Nephron (organoid): ENCODE results near the gene TUT4.

Experiments used
- H3K27ac Mint-ChIP-seq, 3 experiments: 2 replicates each; pipeline ENCODE4 v1.8.0; 2020; ENCODE audit warnings: mixed read lengths in 3 of 3, mild to moderate bottlenecking in 2 of 3, moderate library complexity in 1 of 3
- H3K27me3 Mint-ChIP-seq: 2 replicates; pipeline ENCODE4 v1.8.0; 2021; ENCODE audit warnings: low read depth, mild to moderate bottlenecking, moderate library complexity, mixed read lengths
- H3K36me3 Mint-ChIP-seq: 2 replicates; pipeline ENCODE4 v1.8.0; 2020; ENCODE audit warnings: low read depth, mixed read lengths
- H3K4me1 Mint-ChIP-seq: 2 replicates; pipeline ENCODE4 v1.8.0; 2020; ENCODE audit warnings: mixed read lengths
- H3K4me3 Mint-ChIP-seq, 3 experiments: 2 replicates each; pipeline ENCODE4 v1.8.0; 2020; ENCODE audit warnings: mild to moderate bottlenecking in 3 of 3, mixed read lengths in 3 of 3, moderate library complexity in 2 of 3
- H3K9me3 Mint-ChIP-seq: 2 replicates; pipeline ENCODE4 v1.8.0; 2020; ENCODE audit warnings: mixed read lengths
- TF ChIP-seq, protein P1 (sequence below), 3 experiments: fragments of 200-600 bp; sonication (generic); IDR thresholded peaks; one replicate each; pipeline ENCODE4 v1.5.0; 2021; ENCODE audit warnings: antibody characterized with exemption in 3 of 3; ENCODE audit not compliant: unreplicated experiment in 3 of 3

The TUT4 gene

DNA sequence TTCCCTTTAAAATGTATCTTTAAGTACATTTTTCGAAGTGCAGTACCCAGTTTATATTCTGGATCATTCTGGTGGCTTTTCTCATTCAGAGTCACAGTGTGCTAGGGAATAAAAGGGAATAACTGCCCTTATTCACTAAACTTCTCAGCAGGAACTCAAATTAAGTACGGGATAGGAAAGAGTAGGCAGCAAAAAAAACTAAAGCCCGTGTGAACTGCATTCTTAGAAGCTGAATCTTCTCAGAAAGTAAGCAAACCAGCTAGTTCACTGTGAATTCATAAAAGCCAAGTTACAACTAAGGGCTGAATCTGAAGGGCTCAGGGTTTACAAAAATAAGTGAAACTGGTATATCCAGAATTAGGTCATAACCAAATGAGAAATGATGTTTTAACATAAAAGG, 126.5 kb downstream of the TUT4 start:
- Mint-ChIP-seq H3K27ac (no peak overlapping the region), H3K4me3 (no peak overlapping the region), H3K9me3 (no peaks in the 10 kb centered on the region), H3K36me3 (peaks cover 61% of the 10 kb centered on the region), H3K4me1 (no peaks in the 10 kb centered on the region), H3K27me3 (no peaks in the 10 kb centered on the region)
- TF ChIP-seq, protein P1, sequence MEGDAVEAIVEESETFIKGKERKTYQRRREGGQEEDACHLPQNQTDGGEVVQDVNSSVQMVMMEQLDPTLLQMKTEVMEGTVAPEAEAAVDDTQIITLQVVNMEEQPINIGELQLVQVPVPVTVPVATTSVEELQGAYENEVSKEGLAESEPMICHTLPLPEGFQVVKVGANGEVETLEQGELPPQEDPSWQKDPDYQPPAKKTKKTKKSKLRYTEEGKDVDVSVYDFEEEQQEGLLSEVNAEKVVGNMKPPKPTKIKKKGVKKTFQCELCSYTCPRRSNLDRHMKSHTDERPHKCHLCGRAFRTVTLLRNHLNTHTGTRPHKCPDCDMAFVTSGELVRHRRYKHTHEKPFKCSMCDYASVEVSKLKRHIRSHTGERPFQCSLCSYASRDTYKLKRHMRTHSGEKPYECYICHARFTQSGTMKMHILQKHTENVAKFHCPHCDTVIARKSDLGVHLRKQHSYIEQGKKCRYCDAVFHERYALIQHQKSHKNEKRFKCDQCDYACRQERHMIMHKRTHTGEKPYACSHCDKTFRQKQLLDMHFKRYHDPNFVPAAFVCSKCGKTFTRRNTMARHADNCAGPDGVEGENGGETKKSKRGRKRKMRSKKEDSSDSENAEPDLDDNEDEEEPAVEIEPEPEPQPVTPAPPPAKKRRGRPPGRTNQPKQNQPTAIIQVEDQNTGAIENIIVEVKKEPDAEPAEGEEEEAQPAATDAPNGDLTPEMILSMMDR (IDR thresholded peaks at IDR 0.05; ENCODE audit: unreplicated experiment in 3 of 3), result no peak

DNA sequence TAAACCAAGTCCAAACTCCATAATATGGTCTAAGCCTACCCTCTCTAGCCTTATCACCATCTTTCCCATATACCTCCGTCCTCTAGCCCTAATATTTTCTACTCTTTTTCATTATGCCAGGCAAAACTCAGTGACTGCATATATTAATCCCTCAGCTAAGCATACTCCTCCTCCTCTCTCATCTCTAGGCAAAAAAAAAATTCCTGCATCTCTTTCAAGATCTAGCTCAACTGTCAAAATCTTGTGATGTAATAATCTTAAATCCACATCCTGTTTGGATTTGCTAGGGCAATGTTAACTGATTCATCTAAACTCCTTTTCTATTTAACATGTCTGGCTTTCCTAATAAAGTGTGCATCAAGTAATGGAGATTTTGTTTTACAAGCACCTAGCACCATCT, 128.1 kb downstream of the TUT4 start:
- Mint-ChIP-seq H3K4me3 (no peak overlapping the region), H3K27ac (no peak overlapping the region), H3K27me3 (no peaks in the 10 kb centered on the region), H3K36me3 (peaks cover 53% of the 10 kb centered on the region), H3K9me3 (no peaks in the 10 kb centered on the region), H3K4me1 (no peaks in the 10 kb centered on the region)
- TF ChIP-seq, protein P1 (IDR thresholded peaks at IDR 0.05; ENCODE audit: unreplicated experiment in 3 of 3), result no peak

DNA sequence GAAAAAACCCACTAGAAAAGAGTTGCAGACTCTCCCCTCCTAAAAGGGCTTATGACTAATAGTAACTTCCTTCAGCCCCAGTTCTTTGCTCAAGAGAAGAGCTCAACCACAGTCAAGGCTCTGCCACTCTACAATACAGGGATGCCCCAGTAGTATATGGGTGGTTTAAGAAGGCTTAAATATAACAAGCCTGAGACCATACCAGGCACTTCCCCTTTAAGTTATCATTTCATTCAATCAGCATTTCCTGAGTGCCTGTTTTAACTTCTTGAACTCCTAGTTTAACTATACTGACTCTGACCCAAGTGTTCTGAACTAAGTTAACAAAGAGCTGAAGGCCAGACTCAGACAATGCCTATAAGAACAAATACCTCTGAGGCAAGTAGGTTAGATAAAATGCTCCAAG, 128.7 kb downstream of the TUT4 start:
- Mint-ChIP-seq H3K36me3 (peaks cover 59% of the 10 kb centered on the region), H3K4me1 (no peaks in the 10 kb centered on the region), H3K9me3 (no peaks in the 10 kb centered on the region), H3K4me3 (no peak overlapping the region), H3K27me3 (no peaks in the 10 kb centered on the region), H3K27ac (no peak overlapping the region)
- TF ChIP-seq, protein P1 (IDR thresholded peaks at IDR 0.05; ENCODE audit: unreplicated experiment in 3 of 3), result no peak

DNA sequence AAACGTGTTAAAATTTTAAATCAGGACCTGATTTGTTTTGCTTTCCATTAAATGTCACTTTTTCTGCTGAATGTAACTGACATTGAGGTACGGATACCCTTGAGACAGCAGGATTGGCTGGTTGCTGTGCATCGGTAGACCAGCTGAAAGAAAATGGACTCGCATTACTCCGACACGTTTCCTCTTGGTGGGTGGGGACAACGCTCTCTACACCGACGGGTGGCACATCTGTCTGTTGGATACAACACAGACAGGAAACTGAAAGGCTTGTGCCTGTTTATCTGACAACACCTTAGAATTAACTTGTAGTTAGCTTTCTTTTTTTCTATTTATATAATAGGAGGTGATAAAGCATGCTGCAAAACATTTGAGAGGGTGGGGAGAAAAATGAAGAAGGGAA, 129.1 kb downstream of the TUT4 start:
- Mint-ChIP-seq H3K27me3 (no peaks in the 10 kb centered on the region), H3K9me3 (no peaks in the 10 kb centered on the region), H3K27ac (no peak overlapping the region), H3K4me3 (no peak overlapping the region), H3K4me1 (no peaks in the 10 kb centered on the region), H3K36me3 (peaks cover 59% of the 10 kb centered on the region)
- TF ChIP-seq, protein P1 (IDR thresholded peaks at IDR 0.05; ENCODE audit: unreplicated experiment in 3 of 3), result no peak

DNA sequence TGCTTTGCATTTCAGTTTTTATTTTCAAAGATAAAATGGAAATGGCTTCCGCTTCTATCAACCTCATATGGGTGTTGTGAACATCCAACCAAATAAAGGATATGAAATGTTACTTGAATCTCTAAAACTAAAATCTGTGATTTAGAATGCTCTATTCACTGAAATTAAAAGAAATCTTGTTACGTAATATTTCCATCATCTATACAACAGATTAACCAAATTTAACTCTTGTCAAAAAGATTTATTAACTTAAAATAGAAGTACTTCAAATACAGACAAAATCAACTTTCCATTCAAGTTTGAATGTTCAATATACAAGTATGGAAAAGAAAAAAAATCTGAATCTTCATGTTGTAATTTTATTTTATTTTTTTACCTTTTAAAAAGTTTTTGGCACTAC, 129.8 kb downstream of the TUT4 start:
- no peaks in the 10 kb centered on the region for H3K27me3 Mint-ChIP-seq
- peaks cover 61% of the 10 kb centered on the region for H3K36me3 Mint-ChIP-seq
- no peak overlapping the region for H3K4me3 Mint-ChIP-seq
- TF ChIP-seq, protein P1 (IDR thresholded peaks at IDR 0.05; ENCODE audit: unreplicated experiment in 3 of 3), result no peak
- no peaks in the 10 kb centered on the region for H3K9me3 Mint-ChIP-seq
- H3K4me1 Mint-ChIP-seq, result no peaks in the 10 kb centered on the region
- no peak overlapping the region for H3K27ac Mint-ChIP-seq

DNA sequence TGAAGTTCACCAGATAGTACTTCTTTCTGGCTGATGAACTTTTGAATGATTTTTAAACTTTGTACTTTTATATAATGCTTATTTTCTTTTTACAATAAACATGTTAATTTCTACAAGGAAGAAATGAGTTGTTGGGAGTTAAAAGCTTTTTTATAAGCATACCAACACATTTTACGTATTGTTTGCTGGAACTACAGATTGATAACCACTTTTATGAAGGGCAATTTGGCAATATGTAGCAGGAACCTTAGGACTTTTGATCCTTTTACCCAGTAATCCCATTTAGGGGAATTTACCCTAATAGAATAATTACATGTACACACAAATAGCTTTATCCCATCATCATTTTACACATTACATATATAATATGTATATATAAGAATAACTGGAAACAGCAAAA, 132.2 kb downstream of the TUT4 start:
- Mint-ChIP-seq H3K27me3 (no peaks in the 10 kb centered on the region), H3K4me1 (no peaks in the 10 kb centered on the region), H3K27ac (no peak overlapping the region), H3K4me3 (no peak overlapping the region), H3K36me3 (peaks cover 61% of the 10 kb centered on the region), H3K9me3 (no peaks in the 10 kb centered on the region)
- TF ChIP-seq, protein P1 (IDR thresholded peaks at IDR 0.05; ENCODE audit: unreplicated experiment in 3 of 3), result no peak
